ENCODE results near the gene COX7A2L. TPM values are rescaled to one million over a fixed set of nuclear protein-coding genes. Genes with fewer than 3 reads are reported as not detected.

COX7A2L gene
- total RNA-seq, 1 experiment from 2014 or later: 132 TPM

DNA sequence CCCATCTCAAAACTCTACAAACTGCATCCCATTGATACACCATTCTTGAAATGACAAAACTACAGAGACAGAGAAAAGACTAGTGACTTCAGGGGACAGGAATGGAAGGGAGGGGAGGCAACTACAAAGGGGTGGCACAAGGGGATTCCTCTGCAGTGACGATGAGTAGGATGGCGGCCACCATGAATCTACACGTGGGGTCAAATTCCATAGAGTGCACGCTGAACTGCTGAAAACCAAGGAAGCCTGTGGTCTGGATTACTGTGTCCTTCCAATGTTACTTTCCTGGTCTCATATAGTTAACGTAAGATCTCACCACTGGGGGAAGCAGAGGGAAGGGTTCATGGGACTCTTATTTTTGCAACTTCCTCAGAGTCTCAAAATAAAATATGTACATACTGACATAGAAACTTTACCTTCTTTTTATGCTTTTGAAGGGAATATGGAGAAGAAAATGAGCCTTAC, 23.6 kb downstream of the COX7A2L start:
- no peaks in the 10 kb centered on the region for H3K9me3 ChIP-seq (ENCODE audit: control insufficient read depth, insufficient read depth, low read depth, low read length)
- no peak for TF ChIP-seq SIN3A (IDR thresholded peaks at IDR 0.05; ENCODE audit: borderline replicate concordance, insufficient read depth, low read depth, low read length)
- 0 out of 2 replicates have a peak, but pooled peaks have one; percentile 30 for TF ChIP-seq POLR2AphosphoS5 (IDR thresholded peaks at IDR 0.05; ENCODE audit: low read depth, low read length)
- TF ChIP-seq, protein P1, sequence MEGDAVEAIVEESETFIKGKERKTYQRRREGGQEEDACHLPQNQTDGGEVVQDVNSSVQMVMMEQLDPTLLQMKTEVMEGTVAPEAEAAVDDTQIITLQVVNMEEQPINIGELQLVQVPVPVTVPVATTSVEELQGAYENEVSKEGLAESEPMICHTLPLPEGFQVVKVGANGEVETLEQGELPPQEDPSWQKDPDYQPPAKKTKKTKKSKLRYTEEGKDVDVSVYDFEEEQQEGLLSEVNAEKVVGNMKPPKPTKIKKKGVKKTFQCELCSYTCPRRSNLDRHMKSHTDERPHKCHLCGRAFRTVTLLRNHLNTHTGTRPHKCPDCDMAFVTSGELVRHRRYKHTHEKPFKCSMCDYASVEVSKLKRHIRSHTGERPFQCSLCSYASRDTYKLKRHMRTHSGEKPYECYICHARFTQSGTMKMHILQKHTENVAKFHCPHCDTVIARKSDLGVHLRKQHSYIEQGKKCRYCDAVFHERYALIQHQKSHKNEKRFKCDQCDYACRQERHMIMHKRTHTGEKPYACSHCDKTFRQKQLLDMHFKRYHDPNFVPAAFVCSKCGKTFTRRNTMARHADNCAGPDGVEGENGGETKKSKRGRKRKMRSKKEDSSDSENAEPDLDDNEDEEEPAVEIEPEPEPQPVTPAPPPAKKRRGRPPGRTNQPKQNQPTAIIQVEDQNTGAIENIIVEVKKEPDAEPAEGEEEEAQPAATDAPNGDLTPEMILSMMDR (IDR thresholded peaks at IDR 0.05): no peak
- peaks cover 6% of the 10 kb centered on the region; the same call in 1 of the 2 replicates for H3K36me3 ChIP-seq (ENCODE audit: control insufficient read depth, insufficient read depth, low read length)
- in situ Hi-C loops (cut with HindIII; ENCODE audit: low pct_unique_long_range_greater_than_20kb, low sequenced_read_pairs) (no loop called here), intact Hi-C loops (cut with micrococcal nuclease; ENCODE audit: unreplicated experiment) (no loop called here)
- ChIA-PET CTCF (no interaction called here), POLR2A (no interaction called here)
- H3K4me3 ChIP-seq (ENCODE audit: low read depth in 2 of 2, low read length in 2 of 2): no peak overlapping the region
- no peak for DNase-seq (ENCODE audit: low read depth, low spot score)
- H3K4me1 ChIP-seq (ENCODE audit: control insufficient read depth, insufficient read depth, low read length): peaks cover 6% of the 10 kb centered on the region
- no peak overlapping the region for H3K27ac ChIP-seq (ENCODE audit: low read length)
- ATAC-seq: no peak
- H3K27me3 ChIP-seq (ENCODE audit: control insufficient read depth, insufficient read depth, low read length): no peaks in the 10 kb centered on the region
- no TSS peak for BruUV-seq (replicated peaks)

DNA sequence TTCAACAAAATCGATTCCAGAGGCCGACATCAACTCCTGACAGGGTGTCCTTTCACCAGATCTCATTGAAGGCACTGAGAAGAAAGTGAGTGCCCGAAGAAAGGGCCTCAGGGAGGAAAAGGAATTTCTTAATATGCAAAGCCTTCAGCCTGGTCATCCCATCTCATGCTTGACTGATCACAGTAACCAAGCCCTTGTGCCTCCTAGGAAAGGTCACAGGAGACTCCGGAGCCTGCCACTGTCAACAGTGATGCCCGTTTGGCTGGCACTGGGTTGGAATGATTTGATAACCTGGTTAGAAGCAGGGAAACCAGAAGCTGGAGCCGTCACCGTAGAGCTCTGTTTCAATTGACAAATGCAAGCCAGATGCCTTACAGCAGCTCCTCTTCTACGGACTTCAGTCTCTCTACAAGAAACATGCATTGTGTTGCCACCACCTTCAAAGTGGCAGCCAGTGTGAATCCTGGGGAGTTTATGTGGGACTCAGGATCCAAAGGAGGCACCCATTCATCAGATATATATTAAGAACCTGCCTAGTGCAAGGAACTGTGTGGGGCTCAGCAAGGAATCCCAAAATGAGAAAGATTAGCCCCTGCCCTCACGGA, 24.6 kb downstream of the COX7A2L start:
- intact Hi-C loops (cut with micrococcal nuclease; ENCODE audit: unreplicated experiment): no loop called here
- CTCF ChIA-PET: no interaction called here
- TF ChIP-seq, protein P1 (IDR thresholded peaks at IDR 0.05): no peak
- TF ChIP-seq, protein P2, sequence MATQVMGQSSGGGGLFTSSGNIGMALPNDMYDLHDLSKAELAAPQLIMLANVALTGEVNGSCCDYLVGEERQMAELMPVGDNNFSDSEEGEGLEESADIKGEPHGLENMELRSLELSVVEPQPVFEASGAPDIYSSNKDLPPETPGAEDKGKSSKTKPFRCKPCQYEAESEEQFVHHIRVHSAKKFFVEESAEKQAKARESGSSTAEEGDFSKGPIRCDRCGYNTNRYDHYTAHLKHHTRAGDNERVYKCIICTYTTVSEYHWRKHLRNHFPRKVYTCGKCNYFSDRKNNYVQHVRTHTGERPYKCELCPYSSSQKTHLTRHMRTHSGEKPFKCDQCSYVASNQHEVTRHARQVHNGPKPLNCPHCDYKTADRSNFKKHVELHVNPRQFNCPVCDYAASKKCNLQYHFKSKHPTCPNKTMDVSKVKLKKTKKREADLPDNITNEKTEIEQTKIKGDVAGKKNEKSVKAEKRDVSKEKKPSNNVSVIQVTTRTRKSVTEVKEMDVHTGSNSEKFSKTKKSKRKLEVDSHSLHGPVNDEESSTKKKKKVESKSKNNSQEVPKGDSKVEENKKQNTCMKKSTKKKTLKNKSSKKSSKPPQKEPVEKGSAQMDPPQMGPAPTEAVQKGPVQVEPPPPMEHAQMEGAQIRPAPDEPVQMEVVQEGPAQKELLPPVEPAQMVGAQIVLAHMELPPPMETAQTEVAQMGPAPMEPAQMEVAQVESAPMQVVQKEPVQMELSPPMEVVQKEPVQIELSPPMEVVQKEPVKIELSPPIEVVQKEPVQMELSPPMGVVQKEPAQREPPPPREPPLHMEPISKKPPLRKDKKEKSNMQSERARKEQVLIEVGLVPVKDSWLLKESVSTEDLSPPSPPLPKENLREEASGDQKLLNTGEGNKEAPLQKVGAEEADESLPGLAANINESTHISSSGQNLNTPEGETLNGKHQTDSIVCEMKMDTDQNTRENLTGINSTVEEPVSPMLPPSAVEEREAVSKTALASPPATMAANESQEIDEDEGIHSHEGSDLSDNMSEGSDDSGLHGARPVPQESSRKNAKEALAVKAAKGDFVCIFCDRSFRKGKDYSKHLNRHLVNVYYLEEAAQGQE (IDR thresholded peaks at IDR 0.05; ENCODE audit: insufficient read depth in 1 of 2, low read depth in 2 of 2, low read length in 1 of 2): no peak
- TF ChIP-seq TCF7L2 (IDR thresholded peaks at IDR 0.05; ENCODE audit: low read depth, low read length) (no peak), SIN3A (IDR thresholded peaks at IDR 0.05; ENCODE audit: borderline replicate concordance, insufficient read depth, low read depth, low read length) (no peak), POLR2AphosphoS5 (IDR thresholded peaks at IDR 0.05; ENCODE audit: low read depth, low read length) (no peak)
- POLR2A ChIA-PET: no interaction called here
- Histone ChIP-seq H3K27ac (ENCODE audit: low read length) (no peak overlapping the region), H3K27me3 (ENCODE audit: control insufficient read depth, insufficient read depth, low read length) (no peaks in the 10 kb centered on the region), H3K4me1 (ENCODE audit: control insufficient read depth, insufficient read depth, low read length) (no peaks in the 10 kb centered on the region), H3K9me3 (ENCODE audit: control insufficient read depth, insufficient read depth, low read depth, low read length) (no peaks in the 10 kb centered on the region), H3K4me3 (ENCODE audit: low read depth in 2 of 2, low read length in 2 of 2) (no peak overlapping the region), H3K36me3 (ENCODE audit: control insufficient read depth, insufficient read depth, low read length) (peaks cover 15% of the 10 kb centered on the region)
- in situ Hi-C loops (cut with HindIII; ENCODE audit: low pct_unique_long_range_greater_than_20kb, low sequenced_read_pairs): no loop called here
- no TSS peak for BruUV-seq (replicated peaks)
- DNase-seq (ENCODE audit: low read depth, low spot score): no peak
- no peak for ATAC-seq

Data from Panc1 (cell line).